ENCODE data around the gene FAM227B.
"Not testable (repeated sequence)": the region's sequence is repeated elsewhere in the genome, so short reads cannot be mapped to it uniquely, and the experiment has no call there.

FAM227B gene

GRCh38 chr15:49620658-49621368 is at the start of gene FAM227B, which contains the start of gene DTWD1:
TSS of gene FAM227B (minus strand) at chr15:49620818. CDS start at chr15:49615171, 5,647 bp downstream.
TSS of gene DTWD1 (plus strand) at chr15:49621048. CDS start at chr15:49625168, 4,120 bp downstream.
- in situ Hi-C loops (cut with HindIII; ENCODE audit: low pct_ligation_motif_present, low pct_unique_long_range_greater_than_20kb, low sequenced_read_pairs) = no loop called here
- peak; percentile 94 for DNase-seq

GRCh38 chr15:49669288-49669687 is 48.7 kb upstream of the FAM227B start:
- no peak for DNase-seq
- in situ Hi-C loops (cut with HindIII; ENCODE audit: low pct_ligation_motif_present, low pct_unique_long_range_greater_than_20kb, low sequenced_read_pairs) = no loop called here

- in situ Hi-C loops (cut with HindIII; ENCODE audit: low pct_ligation_motif_present, low pct_unique_long_range_greater_than_20kb, low sequenced_read_pairs); DNase-seq: not testable (repeated sequence)
Observed at GRCh38 chr15:49666486-49666885, 45.9 kb upstream of the FAM227B start.

- DNase-seq = no peak
- in situ Hi-C loops (cut with HindIII; ENCODE audit: low pct_ligation_motif_present, low pct_unique_long_range_greater_than_20kb, low sequenced_read_pairs) = no loop called here
Observed at GRCh38 chr15:49664716-49665115, 44.1 kb upstream of the FAM227B start.

GRCh38 chr15:49656734-49657133 is 36.1 kb upstream of the FAM227B start:
- no peak for DNase-seq
- in situ Hi-C loops (cut with HindIII; ENCODE audit: low pct_ligation_motif_present, low pct_unique_long_range_greater_than_20kb, low sequenced_read_pairs) = no loop called here

- DNase-seq = no peak
- in situ Hi-C loops (cut with HindIII; ENCODE audit: low pct_ligation_motif_present, low pct_unique_long_range_greater_than_20kb, low sequenced_read_pairs) = no loop called here
Observed at GRCh38 chr15:49652922-49653321, 32.3 kb upstream of the FAM227B start.

- in situ Hi-C loops (cut with HindIII; ENCODE audit: low pct_ligation_motif_present, low pct_unique_long_range_greater_than_20kb, low sequenced_read_pairs) = no loop called here
- DNase-seq = no peak
Observed at GRCh38 chr15:49650676-49651075, 30.1 kb upstream of the FAM227B start.

GRCh38 chr15:49649987-49650386 is 29.4 kb upstream of the FAM227B start:
- in situ Hi-C loops (cut with HindIII; ENCODE audit: low pct_ligation_motif_present, low pct_unique_long_range_greater_than_20kb, low sequenced_read_pairs) = no loop called here
- DNase-seq = no peak

GRCh38 chr15:49646891-49647290 is 26.3 kb upstream of the FAM227B start:
- in situ Hi-C loops (cut with HindIII; ENCODE audit: low pct_ligation_motif_present, low pct_unique_long_range_greater_than_20kb, low sequenced_read_pairs) = no loop called here
- no peak for DNase-seq

GRCh38 chr15:49645941-49646340 is 25.3 kb upstream of the FAM227B start:
- DNase-seq = peak; percentile 84
- in situ Hi-C loops (cut with HindIII; ENCODE audit: low pct_ligation_motif_present, low pct_unique_long_range_greater_than_20kb, low sequenced_read_pairs) = no loop called here

GRCh38 chr15:49645277-49645676 is 24.7 kb upstream of the FAM227B start:
- in situ Hi-C loops (cut with HindIII; ENCODE audit: low pct_ligation_motif_present, low pct_unique_long_range_greater_than_20kb, low sequenced_read_pairs) = no loop called here
- no peak for DNase-seq

- DNase-seq = no peak
- in situ Hi-C loops (cut with HindIII; ENCODE audit: low pct_ligation_motif_present, low pct_unique_long_range_greater_than_20kb, low sequenced_read_pairs) = no loop called here
Observed at GRCh38 chr15:49644364-49644794, 23.8 kb upstream of the FAM227B start.

GRCh38 chr15:49637857-49638256 is 17.2 kb upstream of the FAM227B start:
- in situ Hi-C loops (cut with HindIII; ENCODE audit: low pct_ligation_motif_present, low pct_unique_long_range_greater_than_20kb, low sequenced_read_pairs) = no loop called here

GRCh38 chr15:49628379-49628778 is 7.8 kb upstream of the FAM227B start:
- DNase-seq = peak; percentile 39

More at GRCh38 chr15:49637857-49638256, 17.2 kb upstream of the FAM227B start:
- no peak for DNase-seq

GRCh38 chr15:49627407-49627877 is 6.8 kb upstream of the FAM227B start:
- in situ Hi-C loops (cut with HindIII; ENCODE audit: low pct_ligation_motif_present, low pct_unique_long_range_greater_than_20kb, low sequenced_read_pairs) = no loop called here
- DNase-seq = peak; percentile 88

More at GRCh38 chr15:49628379-49628778, 7.8 kb upstream of the FAM227B start:
- in situ Hi-C loops (cut with HindIII; ENCODE audit: low pct_ligation_motif_present, low pct_unique_long_range_greater_than_20kb, low sequenced_read_pairs) = no loop called here

GRCh38 chr15:49625460-49626036 is 4.9 kb upstream of the FAM227B start:
- DNase-seq = no peak
- in situ Hi-C loops (cut with HindIII; ENCODE audit: low pct_ligation_motif_present, low pct_unique_long_range_greater_than_20kb, low sequenced_read_pairs) = no loop called here

GRCh38 chr15:49624056-49624455 is 3.4 kb upstream of the FAM227B start:
- DNase-seq = no peak
- in situ Hi-C loops (cut with HindIII; ENCODE audit: low pct_ligation_motif_present, low pct_unique_long_range_greater_than_20kb, low sequenced_read_pairs) = no loop called here

- in situ Hi-C loops (cut with HindIII; ENCODE audit: low pct_ligation_motif_present, low pct_unique_long_range_greater_than_20kb, low sequenced_read_pairs) = no loop called here
- DNase-seq = no peak
Observed at GRCh38 chr15:49622561-49622960, 1.9 kb upstream of the FAM227B start.

- no peak for DNase-seq
- in situ Hi-C loops (cut with HindIII; ENCODE audit: low pct_ligation_motif_present, low pct_unique_long_range_greater_than_20kb, low sequenced_read_pairs) = no loop called here
Observed at GRCh38 chr15:49621887-49622286, 1.3 kb upstream of the FAM227B start.

- in situ Hi-C loops (cut with HindIII; ENCODE audit: low pct_ligation_motif_present, low pct_unique_long_range_greater_than_20kb, low sequenced_read_pairs) = no loop called here
- no peak for DNase-seq
Observed at GRCh38 chr15:49621401-49621811, 788 bp upstream of the FAM227B start.

All from ACHN (cell line).